Loucy (cell line): ENCODE results near the gene TBL1XR1.

Experiments used
- EZH2phosphoT487 ChIP-seq: fragments of 200-600 bp; IDR thresholded peaks from 2 replicates; pipeline ENCODE4 v1.6.1; 2018; ENCODE audit warnings: antibody characterized with exemption, mild to moderate bottlenecking, moderate library complexity, borderline replicate concordance
- TF ChIP-seq, protein P1 (sequence below): fragments of 200-600 bp; sonication (generic); conservative IDR thresholded peaks from 2 replicates; pipeline ENCODE4 v1.5.1; 2014; ENCODE audit warnings: mild to moderate bottlenecking, antibody characterized with exemption, low read length

GRCh38 chr3:176971613-176972174 is 225.6 kb downstream of the TBL1XR1 start:
- TF ChIP-seq, protein P1, sequence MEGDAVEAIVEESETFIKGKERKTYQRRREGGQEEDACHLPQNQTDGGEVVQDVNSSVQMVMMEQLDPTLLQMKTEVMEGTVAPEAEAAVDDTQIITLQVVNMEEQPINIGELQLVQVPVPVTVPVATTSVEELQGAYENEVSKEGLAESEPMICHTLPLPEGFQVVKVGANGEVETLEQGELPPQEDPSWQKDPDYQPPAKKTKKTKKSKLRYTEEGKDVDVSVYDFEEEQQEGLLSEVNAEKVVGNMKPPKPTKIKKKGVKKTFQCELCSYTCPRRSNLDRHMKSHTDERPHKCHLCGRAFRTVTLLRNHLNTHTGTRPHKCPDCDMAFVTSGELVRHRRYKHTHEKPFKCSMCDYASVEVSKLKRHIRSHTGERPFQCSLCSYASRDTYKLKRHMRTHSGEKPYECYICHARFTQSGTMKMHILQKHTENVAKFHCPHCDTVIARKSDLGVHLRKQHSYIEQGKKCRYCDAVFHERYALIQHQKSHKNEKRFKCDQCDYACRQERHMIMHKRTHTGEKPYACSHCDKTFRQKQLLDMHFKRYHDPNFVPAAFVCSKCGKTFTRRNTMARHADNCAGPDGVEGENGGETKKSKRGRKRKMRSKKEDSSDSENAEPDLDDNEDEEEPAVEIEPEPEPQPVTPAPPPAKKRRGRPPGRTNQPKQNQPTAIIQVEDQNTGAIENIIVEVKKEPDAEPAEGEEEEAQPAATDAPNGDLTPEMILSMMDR, result no peak
- no peak for TF ChIP-seq EZH2phosphoT487
